GM12872 (cell line): ENCODE results near the gene PLCH2.

ENCODE experiments used
- TF ChIP-seq, protein P1 (sequence below): IDR thresholded peaks from 3 replicates; pipeline ENCODE4 v1.5.1; 2011; ENCODE audit warnings: low read depth, mild to moderate bottlenecking, low read length, moderate library complexity; ENCODE audit not compliant: insufficient read depth

The PLCH2 gene

DNA sequence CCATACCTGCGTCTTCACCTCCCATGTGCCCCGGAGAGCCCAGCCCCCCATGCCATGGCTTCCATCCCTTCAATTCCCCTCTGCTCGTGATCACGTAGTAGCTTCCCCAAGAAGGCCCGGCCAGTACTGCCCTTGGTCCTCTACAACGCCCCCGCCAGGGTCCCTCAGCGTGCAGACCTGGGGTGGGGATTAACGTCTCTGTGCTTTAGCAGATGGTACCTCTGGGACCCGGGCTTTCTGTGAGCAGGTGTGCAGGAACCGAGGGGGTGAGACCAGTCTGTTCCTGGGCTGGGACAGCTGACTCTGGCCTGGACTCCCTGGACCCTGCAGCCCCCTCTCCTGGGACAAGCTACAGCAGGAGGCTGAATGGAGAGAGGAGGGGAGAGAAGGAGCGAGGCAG, 1.2 kb downstream of the PLCH2 start:
- TF ChIP-seq, protein P1, sequence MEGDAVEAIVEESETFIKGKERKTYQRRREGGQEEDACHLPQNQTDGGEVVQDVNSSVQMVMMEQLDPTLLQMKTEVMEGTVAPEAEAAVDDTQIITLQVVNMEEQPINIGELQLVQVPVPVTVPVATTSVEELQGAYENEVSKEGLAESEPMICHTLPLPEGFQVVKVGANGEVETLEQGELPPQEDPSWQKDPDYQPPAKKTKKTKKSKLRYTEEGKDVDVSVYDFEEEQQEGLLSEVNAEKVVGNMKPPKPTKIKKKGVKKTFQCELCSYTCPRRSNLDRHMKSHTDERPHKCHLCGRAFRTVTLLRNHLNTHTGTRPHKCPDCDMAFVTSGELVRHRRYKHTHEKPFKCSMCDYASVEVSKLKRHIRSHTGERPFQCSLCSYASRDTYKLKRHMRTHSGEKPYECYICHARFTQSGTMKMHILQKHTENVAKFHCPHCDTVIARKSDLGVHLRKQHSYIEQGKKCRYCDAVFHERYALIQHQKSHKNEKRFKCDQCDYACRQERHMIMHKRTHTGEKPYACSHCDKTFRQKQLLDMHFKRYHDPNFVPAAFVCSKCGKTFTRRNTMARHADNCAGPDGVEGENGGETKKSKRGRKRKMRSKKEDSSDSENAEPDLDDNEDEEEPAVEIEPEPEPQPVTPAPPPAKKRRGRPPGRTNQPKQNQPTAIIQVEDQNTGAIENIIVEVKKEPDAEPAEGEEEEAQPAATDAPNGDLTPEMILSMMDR: no peak

DNA sequence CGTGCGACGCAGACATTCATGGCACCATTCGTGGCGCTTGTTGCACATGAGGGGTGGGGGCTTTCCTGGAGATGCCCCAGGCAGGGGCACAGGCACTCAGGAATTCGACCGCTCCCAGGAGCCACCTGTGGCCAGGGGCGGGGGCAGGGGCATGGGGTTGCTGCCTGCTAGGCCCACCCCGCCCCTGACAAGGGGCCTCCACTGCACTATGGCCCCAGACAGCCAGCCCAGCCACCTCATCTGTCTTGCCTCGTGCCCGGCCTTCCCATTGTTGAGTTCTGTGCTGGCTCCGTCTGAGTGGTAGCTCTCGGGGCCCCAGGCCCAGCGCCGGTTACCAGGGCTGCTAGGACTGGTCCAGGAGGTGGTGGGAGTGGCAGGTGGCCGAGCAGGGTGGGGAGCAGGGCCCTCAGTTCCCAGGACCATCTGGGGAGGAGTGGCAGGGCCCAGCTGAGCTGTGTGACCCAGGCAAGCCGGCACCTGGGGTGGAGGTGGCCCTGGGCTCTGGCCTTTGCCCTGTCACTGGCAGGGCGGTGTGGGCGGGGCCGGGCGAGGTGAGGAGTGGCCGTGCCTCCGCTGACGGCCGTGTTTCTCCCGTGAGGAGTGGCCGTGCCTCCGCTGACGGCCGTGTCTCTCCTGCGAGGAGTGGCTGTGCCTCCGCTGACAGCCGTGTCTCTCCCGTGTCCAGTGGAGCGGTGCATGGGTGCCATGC, 1.9 kb downstream of the PLCH2 start:
- TF ChIP-seq, protein P1: no peak

DNA sequence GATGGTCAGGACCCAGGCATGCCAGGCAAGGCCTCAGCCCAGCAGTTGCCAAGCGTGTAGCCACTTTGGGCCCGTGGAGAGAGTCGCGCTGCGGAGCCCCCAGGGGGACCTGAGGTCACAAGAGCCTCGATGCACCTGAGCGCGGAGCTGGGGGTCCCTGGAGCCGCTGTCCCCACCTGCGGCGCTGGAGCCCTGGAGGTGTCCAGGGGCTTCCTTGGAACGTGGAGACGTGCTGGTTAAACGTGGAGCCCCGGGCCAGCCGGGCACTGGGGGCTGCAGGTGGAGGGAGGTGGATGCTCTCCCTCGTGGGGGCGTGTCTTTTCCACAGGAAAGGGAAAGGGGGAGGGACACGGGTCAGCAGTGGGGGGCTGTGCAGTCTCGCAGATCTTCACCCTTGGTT, 3.1 kb downstream of the PLCH2 start:
- TF ChIP-seq, protein P1: no peak

DNA sequence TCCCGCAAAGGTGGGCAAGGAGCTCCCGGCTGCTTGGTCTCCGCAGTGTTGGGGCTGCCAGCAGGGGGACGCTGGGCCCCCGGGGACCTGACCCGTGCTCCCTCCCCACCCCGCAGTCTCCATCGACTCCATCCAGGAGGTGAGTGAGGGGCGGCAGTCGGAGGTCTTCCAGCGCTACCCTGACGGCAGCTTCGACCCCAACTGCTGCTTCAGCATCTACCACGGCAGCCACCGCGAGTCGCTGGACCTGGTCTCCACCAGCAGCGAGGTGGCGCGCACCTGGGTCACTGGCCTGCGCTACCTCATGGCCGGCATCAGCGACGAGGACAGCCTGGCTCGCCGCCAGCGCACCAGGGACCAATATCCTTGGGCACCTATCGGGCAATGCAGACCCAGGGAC, 3.5 kb downstream of the PLCH2 start:
- TF ChIP-seq, protein P1: no peak

DNA sequence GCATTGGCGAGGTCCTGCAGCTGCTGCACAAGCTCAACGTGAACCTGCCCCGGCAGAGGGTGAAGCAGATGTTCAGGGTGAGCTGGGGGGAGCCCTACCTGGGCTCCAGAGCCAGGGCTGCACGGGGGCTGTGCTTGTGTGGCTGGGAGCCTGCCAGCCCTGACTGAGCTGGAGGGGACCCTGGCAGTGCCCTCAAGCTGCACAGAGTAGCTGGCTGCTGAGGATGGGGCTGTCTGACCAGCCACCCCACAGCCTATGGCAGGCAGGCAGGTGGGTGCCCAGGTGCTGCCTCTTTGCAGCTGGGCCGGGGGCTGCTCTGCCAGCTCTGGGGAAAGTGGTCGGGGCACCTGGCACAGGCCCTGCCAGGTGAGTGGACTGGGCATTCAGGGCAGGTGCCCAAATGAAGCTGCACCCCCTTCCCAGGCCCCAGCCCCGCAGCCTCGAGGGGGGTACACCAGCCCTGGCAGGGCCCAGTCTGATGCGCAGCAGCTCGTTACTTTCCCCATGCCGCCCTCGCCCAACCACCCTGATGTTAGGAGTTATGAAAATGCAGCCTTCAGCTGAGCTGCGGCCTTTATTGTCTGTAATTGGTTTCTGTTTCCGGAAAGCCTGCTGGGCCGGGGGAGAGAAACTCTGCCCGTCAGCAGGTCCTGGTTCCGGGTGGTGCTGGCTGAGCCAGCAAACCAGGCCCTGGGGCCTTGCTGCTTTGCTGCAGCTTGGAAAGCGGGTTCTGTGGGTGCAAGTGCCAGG, 4.3 kb downstream of the PLCH2 start:
- TF ChIP-seq, protein P1: no peak

DNA sequence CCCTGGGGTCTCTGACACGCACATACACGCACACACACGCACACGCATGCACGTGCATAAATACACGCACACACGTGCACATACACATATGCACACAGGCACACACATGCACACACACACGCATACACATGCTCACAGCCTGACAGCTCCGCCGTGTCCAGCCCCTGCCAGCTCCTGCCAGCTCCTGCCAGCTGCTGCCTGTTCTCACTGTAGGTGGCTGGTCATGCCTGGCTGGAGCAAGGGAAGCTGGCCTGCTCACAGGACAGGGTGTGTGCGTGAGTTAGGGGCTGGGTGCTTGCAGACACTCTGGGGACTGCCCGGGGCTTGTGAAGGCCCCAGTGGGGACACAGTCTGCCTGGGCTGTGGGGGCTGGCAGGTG, 4.9 kb downstream of the PLCH2 start:
- TF ChIP-seq, protein P1: no peak

DNA sequence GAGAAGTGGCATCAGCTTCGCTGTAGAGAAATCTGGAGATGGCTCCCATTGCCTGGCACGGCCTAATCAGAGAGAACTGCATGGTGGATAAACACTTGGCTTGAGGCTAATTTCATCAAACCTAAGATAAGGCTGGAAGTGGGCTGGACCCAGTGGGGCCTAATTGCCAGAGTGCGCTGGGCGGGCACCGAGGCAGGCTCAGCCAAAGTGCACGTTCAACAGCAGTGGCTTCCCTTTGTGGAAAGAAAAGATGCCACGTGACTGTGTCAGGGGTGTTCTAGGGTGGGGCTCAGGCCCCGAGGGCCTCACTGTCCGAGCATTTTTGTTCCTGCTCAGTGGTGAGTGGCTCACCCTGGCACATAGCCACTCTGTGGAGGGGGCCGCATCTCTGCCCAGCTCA, 5.8 kb downstream of the PLCH2 start:
- TF ChIP-seq, protein P1: no peak
